ENCODE data around the gene FXYD2.

DNA sequence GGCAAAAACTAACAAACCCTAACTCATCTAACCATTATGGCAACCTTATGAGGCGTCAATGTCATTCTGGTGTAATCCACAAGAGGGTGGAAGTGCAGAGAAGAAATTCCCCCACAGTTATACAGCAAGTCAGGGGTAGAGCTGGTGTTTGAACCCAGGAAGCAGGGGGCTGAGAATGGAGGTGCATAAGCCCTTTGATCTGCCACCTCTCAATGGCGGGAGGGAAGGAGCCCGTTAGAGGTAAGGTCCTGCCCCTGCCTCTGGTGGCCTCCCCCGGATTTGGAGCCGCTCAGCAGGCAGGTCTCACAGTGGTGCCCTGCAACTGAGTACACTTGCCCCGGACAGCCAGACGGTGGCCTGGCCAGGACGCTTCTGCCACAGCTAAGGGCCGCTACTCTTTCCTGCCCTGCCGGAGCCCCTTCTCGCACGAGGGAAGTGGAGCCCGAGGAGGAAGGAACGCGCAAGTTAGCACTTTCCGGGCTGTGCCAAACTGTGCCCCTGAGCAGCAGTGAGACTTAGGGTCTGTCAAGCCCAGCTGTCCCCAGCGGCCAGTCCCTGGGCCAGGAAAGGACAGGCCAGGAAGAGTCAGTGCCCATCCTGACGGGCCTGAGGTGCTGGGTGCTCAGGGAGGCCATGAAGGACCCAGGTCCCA is 1.1 kb downstream of the FXYD2 start:
- no peak for TF ChIP-seq EZH2 (IDR thresholded peaks at IDR 0.05; ENCODE audit: borderline replicate concordance, control insufficient read depth, low read depth, low read length)
- no peak for TF ChIP-seq JUNB (IDR thresholded peaks at IDR 0.05)
- no peak for TF ChIP-seq CBFB (IDR thresholded peaks at IDR 0.05; ENCODE audit: low read depth)
- TF ChIP-seq KAT2A (conservative IDR thresholded peaks at IDR 0.05; ENCODE audit: control insufficient read depth, low read depth, low read length): no peak
- TF ChIP-seq, protein P1, sequence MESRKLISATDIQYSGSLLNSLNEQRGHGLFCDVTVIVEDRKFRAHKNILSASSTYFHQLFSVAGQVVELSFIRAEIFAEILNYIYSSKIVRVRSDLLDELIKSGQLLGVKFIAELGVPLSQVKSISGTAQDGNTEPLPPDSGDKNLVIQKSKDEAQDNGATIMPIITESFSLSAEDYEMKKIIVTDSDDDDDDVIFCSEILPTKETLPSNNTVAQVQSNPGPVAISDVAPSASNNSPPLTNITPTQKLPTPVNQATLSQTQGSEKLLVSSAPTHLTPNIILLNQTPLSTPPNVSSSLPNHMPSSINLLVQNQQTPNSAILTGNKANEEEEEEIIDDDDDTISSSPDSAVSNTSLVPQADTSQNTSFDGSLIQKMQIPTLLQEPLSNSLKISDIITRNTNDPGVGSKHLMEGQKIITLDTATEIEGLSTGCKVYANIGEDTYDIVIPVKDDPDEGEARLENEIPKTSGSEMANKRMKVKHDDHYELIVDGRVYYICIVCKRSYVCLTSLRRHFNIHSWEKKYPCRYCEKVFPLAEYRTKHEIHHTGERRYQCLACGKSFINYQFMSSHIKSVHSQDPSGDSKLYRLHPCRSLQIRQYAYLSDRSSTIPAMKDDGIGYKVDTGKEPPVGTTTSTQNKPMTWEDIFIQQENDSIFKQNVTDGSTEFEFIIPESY (IDR thresholded peaks at IDR 0.05): no peak
- no peak for TF ChIP-seq CREB1 (IDR thresholded peaks at IDR 0.05; ENCODE audit: low read depth)
